ENCODE results near the gene HACD4. TPM values are rescaled to one million over a fixed set of nuclear protein-coding genes. Genes with fewer than 3 reads are reported as not detected.
A peak's percentile ranks its signal among the peaks of the same experiment; 100 is the strongest.

Gene HACD4
- total RNA-seq, 4 donors from 2014 or later: under 0.01 to 8.7 (median 2.4) TPM

GRCh38 chr9:20990867-20991266, 40.6 kb downstream of the HACD4 start:
- no peaks in the 10 kb centered on the region for H3K27me3 ChIP-seq
- no peak for DNase-seq
- no peak overlapping the region for H3K27ac ChIP-seq
- TF ChIP-seq POLR2A (IDR thresholded peaks at IDR 0.05): no peak
- TF ChIP-seq, protein P1, sequence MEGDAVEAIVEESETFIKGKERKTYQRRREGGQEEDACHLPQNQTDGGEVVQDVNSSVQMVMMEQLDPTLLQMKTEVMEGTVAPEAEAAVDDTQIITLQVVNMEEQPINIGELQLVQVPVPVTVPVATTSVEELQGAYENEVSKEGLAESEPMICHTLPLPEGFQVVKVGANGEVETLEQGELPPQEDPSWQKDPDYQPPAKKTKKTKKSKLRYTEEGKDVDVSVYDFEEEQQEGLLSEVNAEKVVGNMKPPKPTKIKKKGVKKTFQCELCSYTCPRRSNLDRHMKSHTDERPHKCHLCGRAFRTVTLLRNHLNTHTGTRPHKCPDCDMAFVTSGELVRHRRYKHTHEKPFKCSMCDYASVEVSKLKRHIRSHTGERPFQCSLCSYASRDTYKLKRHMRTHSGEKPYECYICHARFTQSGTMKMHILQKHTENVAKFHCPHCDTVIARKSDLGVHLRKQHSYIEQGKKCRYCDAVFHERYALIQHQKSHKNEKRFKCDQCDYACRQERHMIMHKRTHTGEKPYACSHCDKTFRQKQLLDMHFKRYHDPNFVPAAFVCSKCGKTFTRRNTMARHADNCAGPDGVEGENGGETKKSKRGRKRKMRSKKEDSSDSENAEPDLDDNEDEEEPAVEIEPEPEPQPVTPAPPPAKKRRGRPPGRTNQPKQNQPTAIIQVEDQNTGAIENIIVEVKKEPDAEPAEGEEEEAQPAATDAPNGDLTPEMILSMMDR (IDR thresholded peaks at IDR 0.05): no peak
- no peak overlapping the region for H3K4me3 ChIP-seq
- no peaks in the 10 kb centered on the region for H3K9me3 ChIP-seq
- intact Hi-C loops (cut with DNase I; ENCODE audit: low total_unique reads): no loop called here
- H3K4me1 ChIP-seq: no peaks in the 10 kb centered on the region
- H3K36me3 ChIP-seq: no peaks in the 10 kb centered on the region

DNA sequence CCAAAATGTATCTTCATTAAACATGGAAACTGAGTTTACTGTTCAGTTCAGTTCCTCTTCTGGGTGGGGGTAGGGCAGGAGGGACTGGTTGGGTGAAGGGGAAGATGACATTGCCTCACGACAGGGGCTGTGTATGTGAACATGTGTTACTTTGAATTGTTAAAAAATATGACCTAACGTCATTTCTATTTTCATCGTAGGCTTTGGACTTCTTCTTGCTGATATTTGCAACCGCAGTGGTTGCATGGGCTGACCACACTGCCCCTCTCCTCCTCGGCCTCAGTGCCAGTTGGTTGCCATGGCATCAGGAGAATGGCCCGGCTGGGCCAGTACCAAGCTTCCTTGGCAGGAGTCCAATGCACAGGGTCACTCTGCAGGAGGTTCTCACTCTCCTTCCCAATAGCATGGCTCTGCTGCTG, 41.5 kb downstream of the HACD4 start:
- Histone ChIP-seq H3K36me3 (no peaks in the 10 kb centered on the region), H3K9me3 (no peaks in the 10 kb centered on the region), H3K27me3 (no peaks in the 10 kb centered on the region), H3K4me1 (no peaks in the 10 kb centered on the region), H3K4me3 (no peak overlapping the region), H3K27ac (no peak overlapping the region)
- TF ChIP-seq, protein P1 (IDR thresholded peaks at IDR 0.05): no peak
- TF ChIP-seq POLR2A (IDR thresholded peaks at IDR 0.05): no peak
- peak in 1 of 2 donors; percentile 20 for DNase-seq
- intact Hi-C loops (cut with DNase I; ENCODE audit: low total_unique reads): no loop called here

GRCh38 chr9:20988671-20989315, 42.6 kb downstream of the HACD4 start:
- H3K27ac ChIP-seq: no peak overlapping the region
- H3K36me3 ChIP-seq: no peaks in the 10 kb centered on the region
- no peaks in the 10 kb centered on the region for H3K27me3 ChIP-seq
- H3K9me3 ChIP-seq: no peaks in the 10 kb centered on the region
- intact Hi-C loops (cut with DNase I; ENCODE audit: low total_unique reads): no loop called here
- no peaks in the 10 kb centered on the region for H3K4me1 ChIP-seq
- H3K4me3 ChIP-seq: no peak overlapping the region
- TF ChIP-seq, protein P1 (IDR thresholded peaks at IDR 0.05): no peak
- no peak for TF ChIP-seq POLR2A (IDR thresholded peaks at IDR 0.05)
- no peak for DNase-seq

- no peaks in the 10 kb centered on the region for H3K36me3 ChIP-seq
- DNase-seq: no peak
- H3K27me3 ChIP-seq: no peaks in the 10 kb centered on the region
- intact Hi-C loops (cut with DNase I; ENCODE audit: low total_unique reads): no loop called here
- H3K9me3 ChIP-seq: no peaks in the 10 kb centered on the region
- TF ChIP-seq, protein P1 (IDR thresholded peaks at IDR 0.05): no peak
- no peak for TF ChIP-seq POLR2A (IDR thresholded peaks at IDR 0.05)
- no peak overlapping the region for H3K4me3 ChIP-seq
- H3K4me1 ChIP-seq: no peaks in the 10 kb centered on the region
- H3K27ac ChIP-seq: no peak overlapping the region
These were observed 43.4 kb downstream of the HACD4 start for GRCh38 chr9:20988061-20988460.

- DNase-seq: no peak
- TF ChIP-seq, protein P1 (IDR thresholded peaks at IDR 0.05): no peak
- no peak for TF ChIP-seq POLR2A (IDR thresholded peaks at IDR 0.05)
- no peaks in the 10 kb centered on the region for H3K27me3 ChIP-seq
- H3K36me3 ChIP-seq: no peaks in the 10 kb centered on the region
- H3K4me1 ChIP-seq: no peaks in the 10 kb centered on the region
- no peak overlapping the region for H3K4me3 ChIP-seq
- no peak overlapping the region for H3K27ac ChIP-seq
- no peaks in the 10 kb centered on the region for H3K9me3 ChIP-seq
- intact Hi-C loops (cut with DNase I; ENCODE audit: low total_unique reads): no loop called here
These were observed 43.9 kb downstream of the HACD4 start for GRCh38 chr9:20987521-20987920.
